ENCODE data around the gene MTMR2. TPM values are rescaled to one million over a fixed set of nuclear protein-coding genes. Genes with fewer than 3 reads are reported as not detected.

Gene MTMR2
- total and polyA plus RNA-seq, 12 donors = 6.9 to 31.6 (median 23.7) TPM

GRCh38 chr11:95918056-95918455 lies 5.9 kb downstream of the MTMR2 start:
- H3K27me3 ChIP-seq = no peaks in the 10 kb centered on the region
- intact Hi-C loops (cut with DNase I) = no loop called here
- no peak for DNase-seq
- 80 to 86% (median 83%) methylated on average over 2 of the region's 2 CpGs for WGBS, 4 donors
- no peak overlapping the region for H3K27ac ChIP-seq
- TF ChIP-seq POLR2A (IDR thresholded peaks at IDR 0.05) = no peak
- TF ChIP-seq, protein P1, sequence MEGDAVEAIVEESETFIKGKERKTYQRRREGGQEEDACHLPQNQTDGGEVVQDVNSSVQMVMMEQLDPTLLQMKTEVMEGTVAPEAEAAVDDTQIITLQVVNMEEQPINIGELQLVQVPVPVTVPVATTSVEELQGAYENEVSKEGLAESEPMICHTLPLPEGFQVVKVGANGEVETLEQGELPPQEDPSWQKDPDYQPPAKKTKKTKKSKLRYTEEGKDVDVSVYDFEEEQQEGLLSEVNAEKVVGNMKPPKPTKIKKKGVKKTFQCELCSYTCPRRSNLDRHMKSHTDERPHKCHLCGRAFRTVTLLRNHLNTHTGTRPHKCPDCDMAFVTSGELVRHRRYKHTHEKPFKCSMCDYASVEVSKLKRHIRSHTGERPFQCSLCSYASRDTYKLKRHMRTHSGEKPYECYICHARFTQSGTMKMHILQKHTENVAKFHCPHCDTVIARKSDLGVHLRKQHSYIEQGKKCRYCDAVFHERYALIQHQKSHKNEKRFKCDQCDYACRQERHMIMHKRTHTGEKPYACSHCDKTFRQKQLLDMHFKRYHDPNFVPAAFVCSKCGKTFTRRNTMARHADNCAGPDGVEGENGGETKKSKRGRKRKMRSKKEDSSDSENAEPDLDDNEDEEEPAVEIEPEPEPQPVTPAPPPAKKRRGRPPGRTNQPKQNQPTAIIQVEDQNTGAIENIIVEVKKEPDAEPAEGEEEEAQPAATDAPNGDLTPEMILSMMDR (IDR thresholded peaks at IDR 0.05) = no peak
- H3K36me3 ChIP-seq (replicated peaks in 1 of 2) = no peaks in the 10 kb centered on the region
- no peaks in the 10 kb centered on the region for H3K9me3 ChIP-seq (replicated peaks in 1 of 3)
- H3K4me3 ChIP-seq = no peak overlapping the region
- peaks cover 0 to 42% of the 10 kb centered on the region in 2 donors for H3K4me1 ChIP-seq (replicated peaks in 1 of 2)

DNA sequence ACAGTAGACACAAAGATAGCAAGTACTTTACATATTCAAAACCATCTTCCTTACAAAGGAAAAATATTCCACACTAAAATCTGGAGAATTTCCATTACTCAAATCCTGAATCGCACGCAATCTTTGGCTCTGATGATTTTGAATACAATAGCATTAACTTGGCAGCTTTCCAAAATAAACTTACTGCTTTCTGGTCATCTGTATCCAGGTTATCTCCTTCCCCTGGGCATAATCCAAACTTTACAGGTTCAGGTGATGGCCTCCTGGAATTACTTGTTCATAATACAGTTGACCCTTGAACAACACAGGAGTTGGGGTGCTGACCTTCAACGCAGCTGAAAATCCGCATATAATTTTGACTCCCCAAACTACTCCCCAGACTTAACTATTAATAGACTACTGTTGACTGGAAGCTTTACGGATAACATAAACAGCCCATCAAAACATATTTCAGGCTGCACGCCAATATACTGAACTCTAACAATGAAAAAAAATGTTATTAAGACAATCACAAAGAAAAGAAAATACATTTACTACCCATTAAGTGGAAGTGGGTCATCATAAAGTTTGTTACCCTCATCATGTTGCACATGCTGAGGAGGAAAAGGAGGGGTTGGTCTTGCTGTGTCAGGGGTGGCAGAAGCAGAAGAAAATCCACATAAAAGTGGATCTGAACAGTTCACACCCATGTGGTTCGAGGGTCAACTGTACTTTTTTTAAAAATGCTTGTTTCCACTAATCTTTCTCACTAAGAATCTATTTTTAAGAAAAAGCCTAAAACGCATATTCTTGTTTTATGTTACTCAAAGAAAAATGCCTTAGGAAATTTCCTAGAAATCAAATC lies 6.5 kb downstream of the MTMR2 start:
- intact Hi-C loops (cut with DNase I) = no loop called here
- Histone ChIP-seq H3K4me1 (replicated peaks in 1 of 2) (peaks cover 0 to 36% of the 10 kb centered on the region in 2 donors), H3K9me3 (replicated peaks in 1 of 3) (no peaks in the 10 kb centered on the region), H3K27me3 (no peaks in the 10 kb centered on the region), H3K4me3 (no peak overlapping the region), H3K36me3 (replicated peaks in 1 of 2) (no peaks in the 10 kb centered on the region), H3K27ac (peak overlapping the region in 1 of 5 donors; percentile 44)
- no peak for TF ChIP-seq POLR2A (IDR thresholded peaks at IDR 0.05)
- TF ChIP-seq, protein P1 (IDR thresholded peaks at IDR 0.05) = no peak
- DNase-seq = no peak
- WGBS, 4 donors = 66 to 74% (median 71%) methylated on average over 8 of the region's 8 CpGs

GRCh38 chr11:95916049-95916448 lies 7.9 kb downstream of the MTMR2 start:
- WGBS, 4 donors = 93 to 96% (median 96%) methylated on average over 2 of the region's 2 CpGs
- no peak for DNase-seq
- Histone ChIP-seq H3K9me3 (replicated peaks in 1 of 3) (no peaks in the 10 kb centered on the region), H3K4me1 (replicated peaks in 1 of 2) (peaks cover 7 to 37% of the 10 kb centered on the region in 2 donors), H3K27me3 (no peaks in the 10 kb centered on the region), H3K36me3 (replicated peaks in 1 of 2) (no peaks in the 10 kb centered on the region), H3K27ac (no peak overlapping the region), H3K4me3 (no peak overlapping the region)
- TF ChIP-seq POLR2A (IDR thresholded peaks at IDR 0.05) = no peak
- TF ChIP-seq, protein P1 (IDR thresholded peaks at IDR 0.05) = no peak
- intact Hi-C loops (cut with DNase I) = no loop called here

DNA sequence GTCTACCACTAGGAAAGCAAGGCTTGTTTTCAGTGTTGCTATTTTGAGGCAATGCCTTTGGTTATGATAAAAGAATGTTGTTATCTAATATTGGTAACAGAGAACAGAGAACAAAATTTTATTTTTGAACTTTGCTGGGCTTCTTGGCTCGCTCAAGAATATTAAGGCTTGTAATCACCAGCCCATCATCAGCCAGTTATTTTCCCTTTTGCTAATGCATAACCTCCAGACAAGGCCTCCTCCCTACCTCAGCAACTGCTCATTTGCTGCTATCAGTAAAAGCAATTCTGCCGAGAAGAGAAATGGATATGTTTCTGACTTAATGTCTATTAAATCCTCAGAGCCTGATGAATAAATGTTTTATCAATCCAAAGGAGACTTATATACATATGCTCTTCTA lies 8.9 kb downstream of the MTMR2 start:
- no peak for DNase-seq
- H3K9me3 ChIP-seq (replicated peaks in 1 of 3) = no peaks in the 10 kb centered on the region
- H3K4me1 ChIP-seq (replicated peaks in 1 of 2) = peaks cover 9 to 38% of the 10 kb centered on the region in 2 donors
- TF ChIP-seq, protein P1 (IDR thresholded peaks at IDR 0.05) = no peak
- no peak for TF ChIP-seq POLR2A (IDR thresholded peaks at IDR 0.05)
- H3K36me3 ChIP-seq (replicated peaks in 1 of 2) = no peaks in the 10 kb centered on the region
- intact Hi-C loops (cut with DNase I) = no loop called here
- no peak overlapping the region for H3K27ac ChIP-seq
- 59 to 78% (median 72%) methylated on average over 2 of the region's 2 CpGs for WGBS, 4 donors
- no peaks in the 10 kb centered on the region for H3K27me3 ChIP-seq
- no peak overlapping the region for H3K4me3 ChIP-seq

All from adrenal gland (tissue), 12 donors.